IMR-90 (cell line): ENCODE data around the gene STAC2. TPM values are rescaled to one million over a fixed set of nuclear protein-coding genes. Genes with fewer than 3 reads are reported as not detected.

Experiments used
- ATAC-seq: fragments of 200-7000 bp; cut with Tn5 transposase; 2 replicates; pipeline ENCODE4 v1.9.1; 2020; ENCODE audit warnings: low read depth, mild to moderate bottlenecking, moderate library complexity
- BruUV-seq: library from RNA; stranded (reverse); fragments of 400-500 nt; replicated peaks from 2 replicates; lab custom pipeline; 2021; lab: Mats Ljungman, UMichigan
- CTCF ChIA-PET: fragments of 300-600 bp; formaldehyde crosslinking; extraction: SDS; loops from one replicate; lab custom pipeline; 2021; ENCODE audit warnings: antibody characterized with exemption; lab: Yijun Ruan, JAX
- POLR2A ChIA-PET: fragments of 300-600 bp; sonication (Branson Sonifier 250); formaldehyde crosslinking; loops from one replicate; lab custom pipeline; 2022; ENCODE audit warnings: antibody characterized with exemption; ENCODE audit not compliant: unreplicated experiment; lab: Charles Lee
- DNase-seq: peaks from one replicate; pipeline ENCODE4 v3.0.0; 2013
- H2AFZ ChIP-seq: replicated peaks from 2 replicates; pipeline ENCODE3; 2013; ENCODE audit warnings: low read length, mild to moderate bottlenecking; ENCODE audit not compliant: poor library complexity
- H2AK5ac ChIP-seq: 2 replicates; pipeline ENCODE4 v1.6.1; 2013; ENCODE audit warnings: low read depth, low read length, inconsistent platforms
- H2AK9ac ChIP-seq: replicated peaks from 2 replicates; pipeline ENCODE3; 2013; ENCODE audit warnings: mild to moderate bottlenecking, low read depth, low read length, moderate library complexity; ENCODE audit not compliant: poor library complexity
- H2BK120ac ChIP-seq: 2 replicates; pipeline ENCODE4 v1.6.1; 2013; ENCODE audit warnings: low read depth, low read length, inconsistent platforms
- H2BK15ac ChIP-seq: 3 replicates; pipeline ENCODE4 v1.6.1; 2013; ENCODE audit warnings: low read depth, low read length, inconsistent platforms
- H2BK20ac ChIP-seq: 2 replicates; pipeline ENCODE4 v1.6.1; 2013; ENCODE audit warnings: low read depth, mild to moderate bottlenecking, inconsistent platforms, low read length, moderate library complexity
- H2BK5ac ChIP-seq: 2 replicates; pipeline ENCODE4 v1.6.1; 2013; ENCODE audit warnings: mild to moderate bottlenecking, low read depth, low read length, inconsistent platforms; ENCODE audit not compliant: poor library complexity, severe bottlenecking
- H3K14ac ChIP-seq: replicated peaks from 2 replicates; pipeline ENCODE4 v1.6.1; 2013; ENCODE audit warnings: low read depth, low read length, inconsistent platforms
- H3K18ac ChIP-seq: 2 replicates; pipeline ENCODE4 v1.6.1; 2013; ENCODE audit warnings: low read depth, low read length, control low read depth
- H3K23ac ChIP-seq: 2 replicates; pipeline ENCODE4 v1.6.1; 2013; ENCODE audit warnings: low read depth, low read length, inconsistent platforms
- H3K27ac ChIP-seq: 2 replicates; pipeline ENCODE4 v1.5.1; 2013; ENCODE audit warnings: mild to moderate bottlenecking, control low read depth, low read length; ENCODE audit not compliant: insufficient read depth
- H3K27me3 ChIP-seq: 2 replicates; pipeline ENCODE4 v1.6.1; 2013; ENCODE audit warnings: low read length; ENCODE audit not compliant: control insufficient read depth, insufficient read depth
- H3K36me3 ChIP-seq: 2 replicates; pipeline ENCODE4 v1.6.1; 2013; ENCODE audit warnings: low read length, mixed read lengths; ENCODE audit not compliant: control insufficient read depth, insufficient read depth
- H3K4ac ChIP-seq: 2 replicates; pipeline ENCODE4 v1.6.1; 2013; ENCODE audit warnings: low read depth, low read length, inconsistent platforms
- H3K4me1 ChIP-seq: 2 replicates; pipeline ENCODE4 v1.6.1; 2013; ENCODE audit warnings: low read length, mixed read lengths; ENCODE audit not compliant: control insufficient read depth, insufficient read depth
- H3K4me2 ChIP-seq: 2 replicates; pipeline ENCODE4 v1.6.1; 2013; ENCODE audit warnings: low read depth, mild to moderate bottlenecking, control low read depth, low read length, moderate library complexity
- H3K4me3 ChIP-seq: 2 replicates; pipeline ENCODE4 v1.5.1; 2013; ENCODE audit warnings: low read depth, mild to moderate bottlenecking, control low read depth, low read length, moderate library complexity; ENCODE audit not compliant: insufficient read depth
- H3K56ac ChIP-seq: 2 replicates; pipeline ENCODE4 v1.6.1; 2013; ENCODE audit warnings: low read length, inconsistent platforms; ENCODE audit not compliant: insufficient read depth; ENCODE audit errors: extremely low read depth
- H3K79me1 ChIP-seq, 2 experiments: 2 replicates each; pipeline ENCODE4 v1.6.1; 2013; ENCODE audit warnings: low read length in 2 of 2, inconsistent platforms in 1 of 2, low read depth in 1 of 2
- H3K9ac ChIP-seq: 2 replicates; pipeline ENCODE4 v1.6.1; 2013; ENCODE audit warnings: low read depth, low read length, control low read depth
- H3K9me1 ChIP-seq: 2 replicates; pipeline ENCODE4 v1.6.1; 2013; ENCODE audit warnings: low read length, inconsistent platforms; ENCODE audit not compliant: insufficient read depth
- H3K9me3 ChIP-seq: 2 replicates; pipeline ENCODE4 v1.6.1; 2013; ENCODE audit warnings: low read length; ENCODE audit not compliant: control insufficient read depth, insufficient read depth
- H4K20me1 ChIP-seq: 2 replicates; pipeline ENCODE4 v1.6.1; 2013; ENCODE audit warnings: low read length, inconsistent platforms; ENCODE audit not compliant: insufficient read depth
- H4K5ac ChIP-seq: 2 replicates; pipeline ENCODE4 v1.6.1; 2013; ENCODE audit warnings: mild to moderate bottlenecking, low read depth, low read length, control low read depth
- H4K8ac ChIP-seq, 2 experiments: 2 replicates each; pipeline ENCODE4 v1.6.1; 2013; ENCODE audit warnings: low read depth in 2 of 2, low read length in 2 of 2, control low read depth in 1 of 2, inconsistent platforms in 1 of 2
- H4K91ac ChIP-seq: 2 replicates; pipeline ENCODE4 v1.6.1; 2013; ENCODE audit warnings: low read depth, low read length, inconsistent platforms; ENCODE audit not compliant: insufficient read depth
- CHD1 ChIP-seq: IDR thresholded peaks from 2 replicates; pipeline ENCODE4 v1.6.1; 2012; ENCODE audit warnings: low read depth, low read length, improper control_type of control experiment
- CTCF ChIP-seq: conservative IDR thresholded peaks from 2 replicates; pipeline ENCODE4 v1.5.1; 2012; ENCODE audit warnings: mild to moderate bottlenecking, low read depth, low read length, improper control_type of control experiment
- ELK1 ChIP-seq: fragments of 150-350 bp; IDR thresholded peaks from 2 replicates; pipeline ENCODE4 v1.6.1; 2016; ENCODE audit warnings: low read depth, mild to moderate bottlenecking, low read length, moderate library complexity, borderline replicate concordance
- FOS ChIP-seq: fragments of 150-350 bp; IDR thresholded peaks from 2 replicates; pipeline ENCODE4 v1.6.1; 2016; ENCODE audit warnings: low read depth, low read length
- MAFK ChIP-seq: IDR thresholded peaks from 2 replicates; pipeline ENCODE4 v1.6.1; 2012; ENCODE audit warnings: low read depth, low read length, improper control_type of control experiment
- MAZ ChIP-seq: IDR thresholded peaks from 2 replicates; pipeline ENCODE4 v1.6.1; 2012; ENCODE audit warnings: low read depth, mild to moderate bottlenecking, low read length, improper control_type of control experiment, moderate library complexity, borderline replicate concordance
- MXI1 ChIP-seq: IDR thresholded peaks from 2 replicates; pipeline ENCODE4 v1.6.1; 2012; ENCODE audit warnings: low read depth, mild to moderate bottlenecking, low read length, moderate library complexity, borderline replicate concordance
- POLR2A ChIP-seq: IDR thresholded peaks from 2 replicates; pipeline ENCODE4 v1.6.1; 2012; ENCODE audit warnings: mild to moderate bottlenecking, low read depth, low read length
- WGBS, 2 experiments: methylation state at CpG; one replicate each; pipeline versions ENCODE4 v1.1.5 to v1.1.7; 2013; ENCODE audit warnings: missing lambda C conversion rate in 2 of 2; ENCODE audit not compliant: insufficient read length in 1 of 2; ENCODE audit errors: extremely low coverage in 2 of 2; 5-methylcytosine and 5-hydroxymethylcytosine counted together
- dilution Hi-C: fragments of 300-500 bp; cut with HindIII; formaldehyde crosslinking; loops from one replicate; pipeline ENCODE4 v1.14.3; 2018; ENCODE audit warnings: low sequenced_read_pairs; ENCODE audit not compliant: unreplicated experiment
- in situ Hi-C: fragments of 300-500 bp; cut with MboI; formaldehyde crosslinking; loops from 3 replicates; pipeline ENCODE4 v1.14.3; 2019; ENCODE audit warnings: low sequenced_read_pairs, inconsistent platforms, mixed read lengths
- intact Hi-C: fragments of 100-400 bp; cut with micrococcal nuclease; formaldehyde crosslinking; loops from 2 replicates; pipeline ENCODE4 v1.10.0; 2022
- polyA plus RNA-seq, 3 experiments: library from polyadenylated mRNA; depleted of rRNA; stranded (reverse); fragments of >200 nt; gene quantifications; 2 replicates each; pipeline ENCODE4 v1.2.3, GENCODE V29; 2012; ENCODE audit warnings: low replicate concordance in 1 of 3
- total RNA-seq: library from RNA; depleted of rRNA; stranded (reverse); fragments of >200 nt; gene quantifications from 2 replicates; pipeline ENCODE4 v1.2.3, GENCODE V29; 2012

The STAC2 gene
- total and polyA plus RNA-seq, 2 of the 4 experiments (the other 2 are of a cell fraction): 0.02 TPM; not detected in 1

GRCh38 chr17:39191750-39192510 is 33.8 kb downstream of the STAC2 start:
- Histone ChIP-seq H3K9me1 (peaks cover 15% of the 10 kb centered on the region), H2BK15ac (no peak overlapping the region), H3K27ac (no peak overlapping the region), H3K14ac (no peak overlapping the region), H4K5ac (no peak overlapping the region), H3K27me3 (no peaks in the 10 kb centered on the region), H2BK120ac (no peak overlapping the region), H4K8ac (no peak overlapping the region), H2BK5ac (no peak overlapping the region), H3K23ac (no peak overlapping the region), H2BK20ac (no peak overlapping the region), H2AK5ac (no peak overlapping the region), H3K79me1 (peaks cover 26 to 49% of the 10 kb centered on the region in 2 experiments), H3K36me3 (peaks cover 34% of the 10 kb centered on the region), H3K9ac (no peak overlapping the region), H4K91ac (no peak overlapping the region), H3K4me1 (peaks cover 16% of the 10 kb centered on the region), H3K56ac (no peak overlapping the region), H3K18ac (no peak overlapping the region), H2AK9ac (no peak overlapping the region), H3K4ac (no peak overlapping the region), H2AFZ (no peak overlapping the region), H4K20me1 (peaks cover 21% of the 10 kb centered on the region), H3K9me3 (no peaks in the 10 kb centered on the region), H3K4me3 (no peak overlapping the region), H3K4me2 (no peak overlapping the region)
- TF ChIP-seq CTCF: no peak
- no peak for TF ChIP-seq MXI1
- no peak for TF ChIP-seq CHD1
- no peak for TF ChIP-seq POLR2A
- no peak for TF ChIP-seq MAZ
- TF ChIP-seq ELK1: no peak
- TF ChIP-seq MAFK: no peak
- no peak for TF ChIP-seq FOS
- ChIA-PET CTCF (no interaction called here), POLR2A (no interaction called here)
- 89% methylated on average over 6 of the region's 9 CpGs; no CpG with 5 or more reads in 1 of the 2 experiments for WGBS, 2 experiments
- dilution Hi-C loops (no loop called here), in situ Hi-C loops (no loop called here), intact Hi-C loops (no loop called here)
- DNase-seq (no peak), ATAC-seq (no peak)
- BruUV-seq: no TSS peak
